T47D (cell line): ENCODE results near the gene HDHD3.
A peak's percentile ranks its signal among the peaks of the same experiment; 100 is the strongest.
"Not testable (repeated sequence)": the region's sequence is repeated elsewhere in the genome, so short reads cannot be mapped to it uniquely, and the experiment has no call there.

Source experiments
- DNase-seq, 2 experiments: peaks; one replicate each; pipeline versions ENCODE4 v3.0.0 to v3.0.0-alpha.2; 2011 to 2012; ENCODE audit warnings: low read depth in 1 of 2, low spot score in 1 of 2
- JUND ChIP-seq: IDR thresholded peaks from 2 replicates; pipeline ENCODE4 v1.6.1; 2012; ENCODE audit warnings: low read depth
- in situ Hi-C: cut with HindIII; loops from 2 replicates; pipeline ENCODE4 v1.10.0; 2016; ENCODE audit warnings: low sequenced_read_pairs, low pct_unique_long_range_greater_than_20kb

Gene HDHD3

GRCh38 chr9:113381909-113382411 lies 5.2 kb upstream of the HDHD3 start:
- no peak for TF ChIP-seq JUND

GRCh38 chr9:113381441-113381840 lies 4.7 kb upstream of the HDHD3 start:
- DNase-seq, in situ Hi-C loops: not testable (repeated sequence)

More at GRCh38 chr9:113381909-113382411, 5.2 kb upstream of the HDHD3 start:
- DNase-seq, result peak; percentile 64 to 95
- in situ Hi-C loops, result no loop called here

GRCh38 chr9:113380869-113381378 lies 4.1 kb upstream of the HDHD3 start:
- peak in 1 of 2 experiments; percentile 47 for DNase-seq
- TF ChIP-seq JUND, result no peak
- in situ Hi-C loops, result no loop called here

GRCh38 chr9:113379829-113380210 lies 3.0 kb upstream of the HDHD3 start:
- DNase-seq, in situ Hi-C loops: not testable (repeated sequence)

- in situ Hi-C loops, DNase-seq: not testable (repeated sequence)
Observed at GRCh38 chr9:113379094-113379828, 2.5 kb upstream of the HDHD3 start.

DNA sequence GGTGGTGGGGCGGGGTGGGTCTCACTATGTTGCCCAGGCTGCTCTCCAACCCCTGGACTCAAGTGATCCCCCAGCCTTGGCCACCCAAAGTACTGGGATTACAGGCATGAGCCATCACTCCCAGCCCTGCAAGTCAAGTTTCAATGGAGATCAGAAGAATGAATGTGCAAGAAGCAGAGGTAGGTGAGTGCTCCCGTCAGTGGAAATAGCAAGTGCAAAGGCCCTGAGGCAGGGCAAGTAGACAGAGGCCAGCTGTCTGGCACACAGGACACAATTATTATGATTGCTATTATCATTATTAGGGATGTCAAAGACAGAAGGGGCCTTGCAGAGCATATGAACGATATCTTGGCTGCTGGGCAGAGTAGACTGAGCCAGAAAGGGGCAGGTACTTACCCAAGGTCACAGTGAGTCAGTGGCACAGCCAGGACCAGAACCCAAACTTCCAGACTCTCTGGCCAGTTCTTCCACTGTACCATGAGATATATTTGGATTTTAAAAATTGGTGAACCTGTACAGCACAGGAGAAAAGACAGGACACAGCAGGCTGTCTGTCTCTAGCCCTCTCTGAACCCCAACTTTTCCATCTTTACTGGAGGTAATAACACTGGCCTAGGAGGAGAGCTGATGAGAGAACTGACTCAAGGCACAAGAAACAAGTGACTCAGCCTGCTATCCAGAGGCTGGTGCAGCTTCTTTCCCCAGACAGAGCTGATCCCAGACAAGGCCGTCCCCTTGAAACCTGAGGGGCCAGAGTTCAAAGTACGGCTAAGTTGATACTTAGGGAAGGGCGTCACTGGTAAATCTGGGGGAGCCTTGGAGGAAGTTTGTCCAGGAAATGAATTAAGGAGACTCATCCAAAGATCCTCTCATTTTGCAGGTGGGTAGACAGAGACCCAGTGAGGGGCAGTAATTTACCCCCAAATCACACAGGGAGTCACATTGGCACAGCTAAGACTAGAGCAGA lies 1.4 kb downstream of the HDHD3 start:
- DNase-seq, result no peak
- in situ Hi-C loops, result no loop called here
- no peak for TF ChIP-seq JUND

DNA sequence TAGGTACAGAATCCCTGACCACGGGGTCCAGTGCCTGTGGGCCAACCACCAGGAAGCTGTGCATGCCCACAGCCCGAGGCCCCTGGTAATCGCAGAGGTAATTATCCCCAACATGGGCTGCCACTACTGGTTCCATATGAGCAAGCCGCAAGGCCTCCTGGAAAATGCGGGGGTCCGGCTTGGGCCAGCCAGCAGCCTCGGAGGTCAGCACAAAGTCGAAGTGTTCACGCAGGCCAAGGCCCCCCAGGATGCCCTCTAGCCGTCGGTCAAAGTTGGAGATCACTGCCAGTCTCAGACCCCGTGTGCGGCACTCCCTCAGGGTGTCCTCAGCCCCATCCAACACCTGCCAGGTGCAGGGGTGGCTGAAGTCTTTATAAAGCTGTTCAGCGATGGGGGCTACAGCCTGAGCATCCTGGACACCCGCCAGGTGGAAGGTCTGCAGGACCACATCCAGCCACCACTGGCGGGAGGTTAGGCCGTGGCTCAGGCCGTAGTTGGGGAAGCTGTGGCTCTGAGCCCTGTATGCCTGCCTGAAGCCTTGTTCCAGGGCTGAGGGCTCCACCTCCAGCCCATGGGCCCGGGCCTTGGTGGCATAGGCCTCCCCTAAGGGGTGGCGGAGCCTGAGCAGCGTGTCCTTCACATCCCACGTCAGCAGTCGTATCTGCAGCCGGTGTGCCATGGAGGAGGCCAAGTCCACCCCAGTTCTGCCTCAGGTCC lies 3.0 kb downstream of the HDHD3 start:
- TF ChIP-seq JUND, result no peak
- in situ Hi-C loops, result no loop called here
- DNase-seq, result no peak

DNA sequence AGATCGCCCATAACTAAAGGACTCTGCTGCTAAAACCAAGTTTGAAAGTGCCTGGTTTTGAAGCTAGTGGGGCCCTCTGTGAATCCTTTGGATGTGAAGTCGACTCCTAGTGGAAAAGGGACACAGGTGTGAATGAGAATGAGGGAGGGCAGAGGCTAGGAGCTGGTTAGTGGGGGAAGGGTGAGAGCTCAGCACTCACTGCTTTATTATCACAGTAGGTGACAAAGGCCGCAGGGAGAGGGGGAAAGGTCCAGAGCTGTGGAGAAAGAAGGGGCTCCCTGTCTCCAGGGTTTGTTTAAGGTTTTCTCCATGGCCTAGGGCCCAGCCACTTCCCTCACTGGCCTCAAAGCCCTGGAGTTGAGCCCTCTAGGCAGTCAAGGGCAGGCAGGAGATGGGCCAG lies 3.5 kb downstream of the HDHD3 start:
- no peak for TF ChIP-seq JUND
- no peak for DNase-seq
- in situ Hi-C loops, result no loop called here

- no peak for TF ChIP-seq JUND
- no peak for DNase-seq
- in situ Hi-C loops, result no loop called here
Observed at GRCh38 chr9:113372059-113372458, 4.7 kb downstream of the HDHD3 start.

- TF ChIP-seq JUND, result no peak
- in situ Hi-C loops, result no loop called here
- no peak for DNase-seq
Observed at GRCh38 chr9:113370806-113371325, 5.9 kb downstream of the HDHD3 start.

- in situ Hi-C loops, result no loop called here
- no peak for TF ChIP-seq JUND
Observed at GRCh38 chr9:113369855-113370140, 7.0 kb downstream of the HDHD3 start.

More at GRCh38 chr9:113369855-113370140, 7.0 kb downstream of the HDHD3 start:
- DNase-seq, result no peak
